Panc1 (cell line): ENCODE data around the gene APOA1.

Experiments
- POLR2AphosphoS5 ChIP-seq: IDR thresholded peaks from 2 replicates; pipeline ENCODE4 v1.6.1; 2012; ENCODE audit warnings: mild to moderate bottlenecking, low read depth, low read length, moderate library complexity
- SIN3A ChIP-seq: IDR thresholded peaks from 2 replicates; pipeline ENCODE4 v1.6.1; 2012; ENCODE audit warnings: low read depth, mild to moderate bottlenecking, low read length, moderate library complexity, borderline replicate concordance; ENCODE audit not compliant: insufficient read depth
- TCF7L2 ChIP-seq: IDR thresholded peaks from 2 replicates; pipeline ENCODE4 v1.6.1; 2011; ENCODE audit warnings: mild to moderate bottlenecking, low read depth, low read length, inconsistent platforms
- TF ChIP-seq, protein P1 (sequence below): fragments of 450-650 bp; IDR thresholded peaks from 2 replicates; pipeline ENCODE4 v1.5.1; 2017; ENCODE audit warnings: mild to moderate bottlenecking
- TF ChIP-seq, protein P2 (sequence below), 2 experiments: IDR thresholded peaks; 2 replicates each; pipeline ENCODE4 v1.6.1; 2011 to 2012; ENCODE audit warnings: low read depth in 2 of 2, control low read depth in 1 of 2, low read length in 1 of 2, mild to moderate bottlenecking in 1 of 2, moderate library complexity in 1 of 2; ENCODE audit not compliant: insufficient read depth in 1 of 2

DNA sequence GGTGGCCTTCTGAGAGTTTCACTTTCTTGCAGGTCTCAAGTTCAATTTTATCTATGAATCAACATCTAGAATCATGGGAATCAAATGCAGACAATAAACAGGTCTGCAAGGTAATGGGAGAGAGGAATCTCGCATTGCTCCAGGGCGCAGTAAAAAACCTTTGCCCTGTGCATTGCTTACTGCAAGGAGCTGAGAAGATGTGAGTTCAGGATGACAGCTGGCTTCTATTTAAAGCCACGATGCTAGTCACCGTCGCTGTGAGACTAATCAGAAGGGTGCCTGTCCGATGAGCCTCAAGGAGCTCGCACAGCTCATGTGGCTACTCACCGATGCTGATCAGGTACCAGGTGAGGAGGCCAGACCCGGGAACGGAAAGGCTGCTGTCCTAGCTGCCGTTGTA is 30.2 kb upstream of the APOA1 start:
- TF ChIP-seq, protein P1, sequence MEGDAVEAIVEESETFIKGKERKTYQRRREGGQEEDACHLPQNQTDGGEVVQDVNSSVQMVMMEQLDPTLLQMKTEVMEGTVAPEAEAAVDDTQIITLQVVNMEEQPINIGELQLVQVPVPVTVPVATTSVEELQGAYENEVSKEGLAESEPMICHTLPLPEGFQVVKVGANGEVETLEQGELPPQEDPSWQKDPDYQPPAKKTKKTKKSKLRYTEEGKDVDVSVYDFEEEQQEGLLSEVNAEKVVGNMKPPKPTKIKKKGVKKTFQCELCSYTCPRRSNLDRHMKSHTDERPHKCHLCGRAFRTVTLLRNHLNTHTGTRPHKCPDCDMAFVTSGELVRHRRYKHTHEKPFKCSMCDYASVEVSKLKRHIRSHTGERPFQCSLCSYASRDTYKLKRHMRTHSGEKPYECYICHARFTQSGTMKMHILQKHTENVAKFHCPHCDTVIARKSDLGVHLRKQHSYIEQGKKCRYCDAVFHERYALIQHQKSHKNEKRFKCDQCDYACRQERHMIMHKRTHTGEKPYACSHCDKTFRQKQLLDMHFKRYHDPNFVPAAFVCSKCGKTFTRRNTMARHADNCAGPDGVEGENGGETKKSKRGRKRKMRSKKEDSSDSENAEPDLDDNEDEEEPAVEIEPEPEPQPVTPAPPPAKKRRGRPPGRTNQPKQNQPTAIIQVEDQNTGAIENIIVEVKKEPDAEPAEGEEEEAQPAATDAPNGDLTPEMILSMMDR = no peak
- TF ChIP-seq POLR2AphosphoS5 = no peak
- TF ChIP-seq, protein P2, sequence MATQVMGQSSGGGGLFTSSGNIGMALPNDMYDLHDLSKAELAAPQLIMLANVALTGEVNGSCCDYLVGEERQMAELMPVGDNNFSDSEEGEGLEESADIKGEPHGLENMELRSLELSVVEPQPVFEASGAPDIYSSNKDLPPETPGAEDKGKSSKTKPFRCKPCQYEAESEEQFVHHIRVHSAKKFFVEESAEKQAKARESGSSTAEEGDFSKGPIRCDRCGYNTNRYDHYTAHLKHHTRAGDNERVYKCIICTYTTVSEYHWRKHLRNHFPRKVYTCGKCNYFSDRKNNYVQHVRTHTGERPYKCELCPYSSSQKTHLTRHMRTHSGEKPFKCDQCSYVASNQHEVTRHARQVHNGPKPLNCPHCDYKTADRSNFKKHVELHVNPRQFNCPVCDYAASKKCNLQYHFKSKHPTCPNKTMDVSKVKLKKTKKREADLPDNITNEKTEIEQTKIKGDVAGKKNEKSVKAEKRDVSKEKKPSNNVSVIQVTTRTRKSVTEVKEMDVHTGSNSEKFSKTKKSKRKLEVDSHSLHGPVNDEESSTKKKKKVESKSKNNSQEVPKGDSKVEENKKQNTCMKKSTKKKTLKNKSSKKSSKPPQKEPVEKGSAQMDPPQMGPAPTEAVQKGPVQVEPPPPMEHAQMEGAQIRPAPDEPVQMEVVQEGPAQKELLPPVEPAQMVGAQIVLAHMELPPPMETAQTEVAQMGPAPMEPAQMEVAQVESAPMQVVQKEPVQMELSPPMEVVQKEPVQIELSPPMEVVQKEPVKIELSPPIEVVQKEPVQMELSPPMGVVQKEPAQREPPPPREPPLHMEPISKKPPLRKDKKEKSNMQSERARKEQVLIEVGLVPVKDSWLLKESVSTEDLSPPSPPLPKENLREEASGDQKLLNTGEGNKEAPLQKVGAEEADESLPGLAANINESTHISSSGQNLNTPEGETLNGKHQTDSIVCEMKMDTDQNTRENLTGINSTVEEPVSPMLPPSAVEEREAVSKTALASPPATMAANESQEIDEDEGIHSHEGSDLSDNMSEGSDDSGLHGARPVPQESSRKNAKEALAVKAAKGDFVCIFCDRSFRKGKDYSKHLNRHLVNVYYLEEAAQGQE (IDR thresholded peaks at IDR 0.05; ENCODE audit: insufficient read depth in 1 of 2, low read depth in 2 of 2, low read length in 1 of 2) = no peak
- TF ChIP-seq TCF7L2 = no peak
- no peak for TF ChIP-seq SIN3A
